Sigmoid colon (tissue), 4 donors: ENCODE data around the gene ADCK2.
"Not testable (repeated sequence)": the region's sequence is repeated elsewhere in the genome, so short reads cannot be mapped to it uniquely, and the experiment has no call there.

Experiments
- CTCF ChIP-seq, 4 experiments: fragments of 450-650 bp in 3 of 4; fragments of 200-600 bp in 1 of 4; IDR thresholded peaks; one replicate each; pipeline ENCODE4 v1.5.1; 2016 to 2019; ENCODE audit warnings: antibody characterized with exemption in 4 of 4, mild to moderate bottlenecking in 3 of 4, moderate library complexity in 2 of 4
- EP300 ChIP-seq, 4 donors: sonication (generic); formaldehyde crosslinking; IDR thresholded peaks; one replicate each; pipeline ENCODE4 v1.6.1; 2017; ENCODE audit warnings: antibody characterized with exemption in 4 of 4
- POLR2A ChIP-seq, 2 donors: fragments of 450-650 bp; IDR thresholded peaks; one replicate each; pipeline ENCODE4 v1.6.1; 2016; ENCODE audit warnings: antibody characterized with exemption in 2 of 2, mild to moderate bottlenecking in 2 of 2, moderate library complexity in 2 of 2
- POLR2AphosphoS5 ChIP-seq, 4 donors: sonication (generic); formaldehyde crosslinking; IDR thresholded peaks; one replicate each; pipeline ENCODE4 v1.6.1; 2017; ENCODE audit warnings: antibody characterized with exemption in 4 of 4

DNA sequence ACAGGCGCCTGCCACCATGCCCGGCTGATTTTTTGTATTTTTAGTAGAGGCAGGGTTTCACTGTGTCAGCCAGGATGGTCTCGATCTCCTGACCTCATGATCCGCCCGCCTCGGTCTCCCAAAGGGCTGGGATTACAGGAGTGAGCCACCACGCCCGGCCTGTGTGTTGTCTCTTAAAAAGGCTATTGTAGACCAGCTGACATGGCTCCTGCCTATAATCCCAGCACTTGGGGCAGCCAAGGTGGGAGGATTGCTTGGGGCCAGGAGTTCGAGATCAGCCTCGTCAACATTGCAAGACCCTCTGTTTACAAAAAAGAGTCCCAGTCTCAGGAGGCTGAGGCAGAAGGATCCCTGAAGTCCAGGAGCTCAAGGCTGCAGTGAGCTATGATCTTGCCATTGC is 21.1 kb downstream of the ADCK2 start:
- TF ChIP-seq CTCF, POLR2A, EP300, POLR2AphosphoS5 (IDR thresholded peaks at IDR 0.05): not testable (repeated sequence)
